GM12878 (cell line): ENCODE data around the gene ZMIZ1. TPM values are rescaled to one million over a fixed set of nuclear protein-coding genes. Genes with fewer than 3 reads are reported as not detected.

Source experiments
- ATAC-seq: fragments of 200-7000 bp; cut with Tn5 transposase; 3 replicates; pipeline ENCODE4 v1.9.1; 2020; ENCODE audit warnings: mild to moderate bottlenecking, moderate library complexity
- BruUV-seq: library from RNA; stranded (reverse); fragments of 400-500 nt; replicated peaks from 2 replicates; lab custom pipeline; 2021; lab: Mats Ljungman, UMichigan
- CTCF ChIA-PET: fragments of 300-600 bp; sonication (Branson Sonifier 250); formaldehyde crosslinking; extraction: SDS; loops from one replicate; lab custom pipeline; 2021; ENCODE audit warnings: inconsistent platforms; lab: Yijun Ruan, JAX
- POLR2A ChIA-PET: fragments of 350-600 bp; formaldehyde crosslinking; extraction: SDS; loops from one replicate; lab custom pipeline; 2021; ENCODE audit warnings: inconsistent platforms; lab: Charles Lee
- RAD21 ChIA-PET: fragments of 300-600 bp; sonication (Branson Sonifier 250); formaldehyde crosslinking; loops from one replicate; lab custom pipeline; 2023; ENCODE audit warnings: antibody characterized with exemption; ENCODE audit not compliant: unreplicated experiment; lab: Charles Lee
- SMC1A ChIA-PET: fragments of 300-600 bp; sonication (Branson Sonifier 250); formaldehyde crosslinking; loops from one replicate; lab custom pipeline; 2023; ENCODE audit not compliant: unreplicated experiment, uncharacterized antibody; lab: Charles Lee
- DNase-seq: peaks from one replicate; pipeline ENCODE4 v3.0.0-alpha.2; 2011; ENCODE audit warnings: low read depth, low spot score
- FAIRE-seq: peaks from 3 replicates; lab custom pipeline; 2011; peaks lifted over from hg19 to GRCh38; lab: Jason Lieb, UNC
- H2AFZ ChIP-seq: 2 replicates; pipeline ENCODE4 v1.6.0; 2011; ENCODE audit warnings: low read depth, low read length, control low read depth; ENCODE audit not compliant: control insufficient read depth
- H3K27ac ChIP-seq: 2 replicates; pipeline ENCODE4 v1.5.1; 2011; ENCODE audit warnings: control low read depth; ENCODE audit not compliant: control insufficient read depth, insufficient read depth
- H3K27me3 ChIP-seq, 2 experiments: replicated peaks in 1 of 2; 2 replicates each; pipeline versions ENCODE4 v1.6.0 to v1.6.1; 2011; ENCODE audit warnings: low read length in 1 of 2; ENCODE audit not compliant: control insufficient read depth in 2 of 2, insufficient read depth in 2 of 2
- H3K36me3 ChIP-seq, 2 experiments: 2 replicates each; pipeline ENCODE4 v1.5.1; 2011; ENCODE audit warnings: low read length in 1 of 2; ENCODE audit not compliant: control insufficient read depth in 2 of 2, insufficient read depth in 2 of 2
- H3K4me1 ChIP-seq: 2 replicates; pipeline ENCODE4 v1.6.1; 2011; ENCODE audit warnings: mild to moderate bottlenecking, low read length, moderate library complexity, mixed read lengths; ENCODE audit not compliant: control insufficient read depth, insufficient read depth
- H3K4me2 ChIP-seq: 2 replicates; pipeline ENCODE4 v1.6.0; 2011; ENCODE audit warnings: control low read depth; ENCODE audit not compliant: control insufficient read depth, insufficient read depth
- H3K4me3 ChIP-seq: fragments of 200-600 bp; sonication (generic); 2 replicates; pipeline ENCODE4 v1.5.1; 2016
- H3K79me2 ChIP-seq: 2 replicates; pipeline ENCODE4 v1.6.0; 2011; ENCODE audit warnings: low read length; ENCODE audit not compliant: control insufficient read depth, insufficient read depth
- H3K9ac ChIP-seq: 2 replicates; pipeline ENCODE4 v1.8.0; 2011; ENCODE audit warnings: low read length, control low read depth, mixed read lengths; ENCODE audit not compliant: control insufficient read depth, insufficient read depth
- H3K9me3 ChIP-seq: replicated peaks from 3 replicates; pipeline ENCODE4 v1.5.1; 2011; ENCODE audit warnings: mild to moderate bottlenecking, low read length; ENCODE audit not compliant: control insufficient read depth, insufficient read depth
- H4K20me1 ChIP-seq: 2 replicates; pipeline ENCODE4 v1.6.0; 2011; ENCODE audit not compliant: control insufficient read depth, insufficient read depth
- CHD2 ChIP-seq: IDR thresholded peaks from 2 replicates; pipeline ENCODE4 v1.6.1; 2011; ENCODE audit warnings: low read depth, low read length, improper control_type of control experiment, borderline replicate concordance
- IKZF2 ChIP-seq, 2 experiments: fragments of 450-650 bp; IDR thresholded peaks; 2 replicates each; pipeline ENCODE4 v1.6.1; 2017; ENCODE audit warnings: mild to moderate bottlenecking in 2 of 2, moderate library complexity in 2 of 2
- JUNB ChIP-seq: IDR thresholded peaks from 2 replicates; pipeline ENCODE4 v1.6.1; 2016; ENCODE audit warnings: antibody characterized with exemption, mild to moderate bottlenecking
- MEF2A ChIP-seq: IDR thresholded peaks from 2 replicates; pipeline ENCODE4 v1.6.1; 2011; ENCODE audit warnings: low read depth, mild to moderate bottlenecking, low read length, moderate library complexity; ENCODE audit not compliant: insufficient read depth
- MTA2 ChIP-seq: fragments of 450-650 bp; IDR thresholded peaks from 2 replicates; pipeline ENCODE4 v1.6.1; 2016; ENCODE audit warnings: low read depth, mild to moderate bottlenecking, moderate library complexity
- NR2C2 ChIP-seq: IDR thresholded peaks from 2 replicates; pipeline ENCODE4 v1.6.1; 2011; ENCODE audit warnings: borderline replicate concordance, low read depth; ENCODE audit not compliant: control insufficient read depth, insufficient read length
- RB1 ChIP-seq: fragments of 450-650 bp; formaldehyde crosslinking; IDR thresholded peaks from 2 replicates; pipeline ENCODE4 v1.6.1; 2017; ENCODE audit warnings: mild to moderate bottlenecking, borderline replicate concordance
- ZNF622 ChIP-seq: fragments of 450-650 bp; IDR thresholded peaks from 2 replicates; pipeline ENCODE4 v1.6.1; 2017; ENCODE audit warnings: mild to moderate bottlenecking, inconsistent platforms
- WGBS: methylation state at CpG from one replicate; pipeline ENCODE4 v1.1.6; 2016; ENCODE audit warnings: low lambda C conversion rate; ENCODE audit not compliant: insufficient replicate concordance, insufficient coverage; ENCODE audit errors: missing lambda C conversion rate; 5-methylcytosine and 5-hydroxymethylcytosine counted together
- in situ Hi-C: fragments of 300-500 bp; cut with MboI; formaldehyde crosslinking; loops from 9 replicates; pipeline ENCODE4 v1.14.3; 2018; ENCODE audit warnings: mixed read lengths
- intact Hi-C: fragments of 100-400 bp; cut with micrococcal nuclease; formaldehyde crosslinking; loops from one replicate; pipeline ENCODE4 v1.14.2; 2022; ENCODE audit not compliant: unreplicated experiment
- polyA plus RNA-seq, 11 experiments: library from polyadenylated mRNA; depleted of rRNA in 4 of 11; unstranded in 6 of 11; stranded (reverse) in 5 of 11; fragments of >200 nt; fragmentation: Nextera tagmentation in 4 of 11; fragmentation: Illumina TruSeq in 1 of 11; extraction: Ambion mirVana in 4 of 11; extraction: Trizol in 1 of 11; gene quantifications; 1 replicate in 1 of 11; 2 replicates in 10 of 11; pipeline versions ENCODE4 v1.2.1 to v1.2.3, GENCODE V29; 2011 to 2016; ENCODE audit warnings: inconsistent platforms in 2 of 11, missing spikeins in 2 of 11, low read depth in 1 of 11
- total RNA-seq, 4 experiments: library from RNA; depleted of rRNA in 3 of 4; stranded (reverse); fragments of >200 nt in 3 of 4; fragmentation: Illumina TruSeq in 1 of 4; extraction: Trizol in 1 of 4; gene quantifications; 2 replicates each; pipeline versions ENCODE4 v1.2.1 to v1.2.3, GENCODE V29; 2013 to 2021
- TF ChIP-seq, protein P1 (sequence below): fragments of 450-650 bp; formaldehyde crosslinking; IDR thresholded peaks from 2 replicates; pipeline ENCODE4 v1.4.0; 2020; ENCODE audit warnings: mild to moderate bottlenecking, moderate library complexity
- TF ChIP-seq, protein P2 (sequence below): fragments of 150-350 bp; IDR thresholded peaks from 2 replicates; pipeline ENCODE4 v1.6.1; 2014; ENCODE audit warnings: mild to moderate bottlenecking, low read depth, low read length
- TF ChIP-seq, protein P3 (sequence below), 3 experiments: IDR thresholded peaks in 2 of 3; conservative IDR thresholded peaks in 1 of 3; 2 replicates each; pipeline ENCODE4 v1.5.1; 2011; ENCODE audit warnings: low read depth in 3 of 3, low read length in 3 of 3, mild to moderate bottlenecking in 3 of 3, control low read depth in 2 of 3, moderate library complexity in 2 of 3, inconsistent platforms in 1 of 3, mixed read lengths in 1 of 3; ENCODE audit not compliant: control insufficient read depth in 2 of 3, insufficient read depth in 1 of 3; ENCODE audit errors: extremely low read depth in 1 of 3
- TF ChIP-seq, protein P4 (sequence below): IDR thresholded peaks from 2 replicates; pipeline ENCODE4 v1.6.1; 2012; ENCODE audit warnings: low read length, inconsistent platforms

ZMIZ1 gene
- total and polyA plus RNA-seq, 10 of the 15 experiments (the other 5 are each of a cell fraction or from before 2014, with no cell fraction given), result 3.1 to 82.3 (median 14.9) TPM

DNA sequence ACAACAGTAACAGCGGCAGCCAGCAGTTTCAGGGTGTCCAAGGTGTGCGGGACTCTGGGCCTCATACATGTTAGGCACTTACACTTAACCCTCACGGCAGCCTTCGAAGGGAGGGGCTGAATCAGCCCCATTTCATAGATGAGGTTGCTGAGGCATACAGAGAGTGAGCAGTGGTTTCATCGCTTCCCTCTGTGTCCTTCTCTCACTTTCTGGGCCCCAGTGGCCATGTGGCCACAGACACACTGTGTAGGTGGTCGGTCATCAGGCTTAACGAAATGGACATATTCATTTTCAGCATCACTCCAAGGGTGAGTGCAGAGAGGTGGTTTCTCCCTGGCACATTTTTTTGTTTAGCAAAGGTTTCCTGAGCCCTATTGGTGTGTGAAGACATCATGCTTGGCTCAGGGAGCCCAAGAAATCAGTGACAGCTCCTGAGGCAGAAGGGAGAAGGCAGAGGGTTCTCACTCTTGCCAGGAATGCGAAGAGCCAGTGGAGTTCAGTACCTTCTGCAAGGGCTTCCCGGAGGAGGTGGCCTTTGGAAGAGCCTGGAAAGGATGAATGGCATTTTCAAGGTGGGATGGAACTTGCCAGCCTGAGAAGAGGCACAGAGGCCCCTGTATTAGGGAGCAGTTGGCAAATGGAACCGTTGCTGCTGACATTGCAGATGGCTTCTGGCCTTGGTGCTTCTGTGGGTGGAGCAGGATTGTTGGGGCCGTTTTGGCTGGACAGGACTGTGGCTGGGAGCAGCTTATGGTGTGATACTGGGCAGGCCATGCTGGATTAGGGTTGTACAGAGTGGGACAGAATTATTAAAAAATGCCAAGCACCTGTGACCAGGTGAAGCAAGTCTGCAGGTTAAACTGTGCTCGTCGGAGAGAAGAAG, 216.8 kb downstream of the ZMIZ1 start:
- peak overlapping the region; percentile 98 for H3K4me2 ChIP-seq
- no peak overlapping the region for H2AFZ ChIP-seq
- intact Hi-C loops, result loop anchor here (1.0 to 2.0 kb wide), 4 partner anchors 19 to 61 kb away; partner anchors contain the start of gene PPIF
- ChIA-PET CTCF (interaction anchor here (1.0 to 4.2 kb wide), 4 partner anchors 31 to 69 kb away, joined by 3 to 67 read pairs (median 6); no protein-coding TSS in a partner anchor), POLR2A (interaction anchor here (0.9 to 5.9 kb wide), 7 partner anchors 31 to 69 kb away, joined by 3 to 100 read pairs (median 4); no protein-coding TSS in a partner anchor), SMC1A (interaction anchor here (0.6 to 5.3 kb wide), 13 partner anchors 10 to 88 kb away, joined by 3 to 115 read pairs (median 6); partner anchors contain the start of gene PPIF), RAD21 (interaction anchor here (1.1 to 6.6 kb wide), 9 partner anchors 19 to 83 kb away, joined by 3 to 165 read pairs (median 7); no protein-coding TSS in a partner anchor)
- H3K4me1 ChIP-seq, result peaks cover 58% of the 10 kb centered on the region
- in situ Hi-C loops, result no loop called here
- peak overlapping the region; percentile 98 for H3K27ac ChIP-seq
- H3K4me3 ChIP-seq, result peak overlapping the region; percentile 35; the same call in 1 of the 2 replicates
- H3K27me3 ChIP-seq, result no peaks in the 10 kb centered on the region
- no peaks in the 10 kb centered on the region for H3K9me3 ChIP-seq
- TSS peak; percentile 88 for BruUV-seq
- H4K20me1 ChIP-seq, result no peaks in the 10 kb centered on the region
- H3K9ac ChIP-seq, result peak overlapping the region; percentile 86
- WGBS, result 1% methylated on average over 13 of the region's 13 CpGs
- H3K79me2 ChIP-seq, result peaks cover 38% of the 10 kb centered on the region
- peak; percentile 75 for FAIRE-seq
- peaks cover 33 to 44% of the 10 kb centered on the region in 2 experiments for H3K36me3 ChIP-seq
- DNase-seq, result peak; percentile 91
- ATAC-seq, result peak; percentile 82
- no peak for TF ChIP-seq ZNF622
- TF ChIP-seq MTA2, result peak; percentile 87
- TF ChIP-seq, protein P1, sequence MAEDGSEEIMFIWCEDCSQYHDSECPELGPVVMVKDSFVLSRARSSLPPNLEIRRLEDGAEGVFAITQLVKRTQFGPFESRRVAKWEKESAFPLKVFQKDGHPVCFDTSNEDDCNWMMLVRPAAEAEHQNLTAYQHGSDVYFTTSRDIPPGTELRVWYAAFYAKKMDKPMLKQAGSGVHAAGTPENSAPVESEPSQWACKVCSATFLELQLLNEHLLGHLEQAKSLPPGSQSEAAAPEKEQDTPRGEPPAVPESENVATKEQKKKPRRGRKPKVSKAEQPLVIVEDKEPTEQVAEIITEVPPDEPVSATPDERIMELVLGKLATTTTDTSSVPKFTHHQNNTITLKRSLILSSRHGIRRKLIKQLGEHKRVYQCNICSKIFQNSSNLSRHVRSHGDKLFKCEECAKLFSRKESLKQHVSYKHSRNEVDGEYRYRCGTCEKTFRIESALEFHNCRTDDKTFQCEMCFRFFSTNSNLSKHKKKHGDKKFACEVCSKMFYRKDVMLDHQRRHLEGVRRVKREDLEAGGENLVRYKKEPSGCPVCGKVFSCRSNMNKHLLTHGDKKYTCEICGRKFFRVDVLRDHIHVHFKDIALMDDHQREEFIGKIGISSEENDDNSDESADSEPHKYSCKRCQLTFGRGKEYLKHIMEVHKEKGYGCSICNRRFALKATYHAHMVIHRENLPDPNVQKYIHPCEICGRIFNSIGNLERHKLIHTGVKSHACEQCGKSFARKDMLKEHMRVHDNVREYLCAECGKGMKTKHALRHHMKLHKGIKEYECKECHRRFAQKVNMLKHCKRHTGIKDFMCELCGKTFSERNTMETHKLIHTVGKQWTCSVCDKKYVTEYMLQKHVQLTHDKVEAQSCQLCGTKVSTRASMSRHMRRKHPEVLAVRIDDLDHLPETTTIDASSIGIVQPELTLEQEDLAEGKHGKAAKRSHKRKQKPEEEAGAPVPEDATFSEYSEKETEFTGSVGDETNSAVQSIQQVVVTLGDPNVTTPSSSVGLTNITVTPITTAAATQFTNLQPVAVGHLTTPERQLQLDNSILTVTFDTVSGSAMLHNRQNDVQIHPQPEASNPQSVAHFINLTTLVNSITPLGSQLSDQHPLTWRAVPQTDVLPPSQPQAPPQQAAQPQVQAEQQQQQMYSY (CRISPR knock-in tag), result no peak
- TF ChIP-seq MEF2A, result peak; percentile 57; the same call in 1 of the 2 replicates
- TF ChIP-seq NR2C2, result no peak
- TF ChIP-seq, protein P2, sequence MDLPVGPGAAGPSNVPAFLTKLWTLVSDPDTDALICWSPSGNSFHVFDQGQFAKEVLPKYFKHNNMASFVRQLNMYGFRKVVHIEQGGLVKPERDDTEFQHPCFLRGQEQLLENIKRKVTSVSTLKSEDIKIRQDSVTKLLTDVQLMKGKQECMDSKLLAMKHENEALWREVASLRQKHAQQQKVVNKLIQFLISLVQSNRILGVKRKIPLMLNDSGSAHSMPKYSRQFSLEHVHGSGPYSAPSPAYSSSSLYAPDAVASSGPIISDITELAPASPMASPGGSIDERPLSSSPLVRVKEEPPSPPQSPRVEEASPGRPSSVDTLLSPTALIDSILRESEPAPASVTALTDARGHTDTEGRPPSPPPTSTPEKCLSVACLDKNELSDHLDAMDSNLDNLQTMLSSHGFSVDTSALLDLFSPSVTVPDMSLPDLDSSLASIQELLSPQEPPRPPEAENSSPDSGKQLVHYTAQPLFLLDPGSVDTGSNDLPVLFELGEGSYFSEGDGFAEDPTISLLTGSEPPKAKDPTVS, result no peak
- TF ChIP-seq RB1, result no peak
- TF ChIP-seq JUNB, result peak; percentile 93
- peak; percentile 93 to 94 for TF ChIP-seq IKZF2 (IDR thresholded peaks at IDR 0.05)
- TF ChIP-seq, protein P3, sequence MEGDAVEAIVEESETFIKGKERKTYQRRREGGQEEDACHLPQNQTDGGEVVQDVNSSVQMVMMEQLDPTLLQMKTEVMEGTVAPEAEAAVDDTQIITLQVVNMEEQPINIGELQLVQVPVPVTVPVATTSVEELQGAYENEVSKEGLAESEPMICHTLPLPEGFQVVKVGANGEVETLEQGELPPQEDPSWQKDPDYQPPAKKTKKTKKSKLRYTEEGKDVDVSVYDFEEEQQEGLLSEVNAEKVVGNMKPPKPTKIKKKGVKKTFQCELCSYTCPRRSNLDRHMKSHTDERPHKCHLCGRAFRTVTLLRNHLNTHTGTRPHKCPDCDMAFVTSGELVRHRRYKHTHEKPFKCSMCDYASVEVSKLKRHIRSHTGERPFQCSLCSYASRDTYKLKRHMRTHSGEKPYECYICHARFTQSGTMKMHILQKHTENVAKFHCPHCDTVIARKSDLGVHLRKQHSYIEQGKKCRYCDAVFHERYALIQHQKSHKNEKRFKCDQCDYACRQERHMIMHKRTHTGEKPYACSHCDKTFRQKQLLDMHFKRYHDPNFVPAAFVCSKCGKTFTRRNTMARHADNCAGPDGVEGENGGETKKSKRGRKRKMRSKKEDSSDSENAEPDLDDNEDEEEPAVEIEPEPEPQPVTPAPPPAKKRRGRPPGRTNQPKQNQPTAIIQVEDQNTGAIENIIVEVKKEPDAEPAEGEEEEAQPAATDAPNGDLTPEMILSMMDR (IDR thresholded peaks at IDR 0.05 in 2 of 3, conservative IDR thresholded peaks at IDR 0.05 in 1 of 3; ENCODE audit: control insufficient read depth in 2 of 3, extremely low read depth in 1 of 3, insufficient read depth in 1 of 3, low read depth in 3 of 3, low read length in 3 of 3), result no peak
- TF ChIP-seq, protein P4, sequence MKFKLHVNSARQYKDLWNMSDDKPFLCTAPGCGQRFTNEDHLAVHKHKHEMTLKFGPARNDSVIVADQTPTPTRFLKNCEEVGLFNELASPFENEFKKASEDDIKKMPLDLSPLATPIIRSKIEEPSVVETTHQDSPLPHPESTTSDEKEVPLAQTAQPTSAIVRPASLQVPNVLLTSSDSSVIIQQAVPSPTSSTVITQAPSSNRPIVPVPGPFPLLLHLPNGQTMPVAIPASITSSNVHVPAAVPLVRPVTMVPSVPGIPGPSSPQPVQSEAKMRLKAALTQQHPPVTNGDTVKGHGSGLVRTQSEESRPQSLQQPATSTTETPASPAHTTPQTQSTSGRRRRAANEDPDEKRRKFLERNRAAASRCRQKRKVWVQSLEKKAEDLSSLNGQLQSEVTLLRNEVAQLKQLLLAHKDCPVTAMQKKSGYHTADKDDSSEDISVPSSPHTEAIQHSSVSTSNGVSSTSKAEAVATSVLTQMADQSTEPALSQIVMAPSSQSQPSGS, result peak; percentile 50; the same call in 1 of the 2 replicates
- no peak for TF ChIP-seq CHD2
